ENCODE measurements around the gene TBX20.

Gene TBX20

GRCh38 chr7:35258868-35259522, 5.1 kb upstream of the TBX20 start:
- no peaks in the 10 kb centered on the region for H3K9me3 ChIP-seq (ENCODE audit: control insufficient read depth, low read length)
- H3K27ac ChIP-seq: no peak overlapping the region
- no peak overlapping the region for H3K9ac ChIP-seq
- no peaks in the 10 kb centered on the region for H3K79me2 ChIP-seq
- no peak overlapping the region for H2AFZ ChIP-seq
- H3K27me3 ChIP-seq (ENCODE audit: control insufficient read depth, insufficient read depth, low read length): peaks cover 12% of the 10 kb centered on the region
- H3K4me1 ChIP-seq: no peaks in the 10 kb centered on the region
- H3K36me3 ChIP-seq (ENCODE audit: control insufficient read depth, insufficient read depth, low read length): no peaks in the 10 kb centered on the region
- H3K4me3 ChIP-seq (ENCODE audit: low read depth, low read length): no peak overlapping the region
- no peak overlapping the region for H3K4me2 ChIP-seq (ENCODE audit: low read length)
- TF ChIP-seq CTCF (IDR thresholded peaks at IDR 0.05): no peak

- H3K9ac ChIP-seq: no peak overlapping the region
- no peak overlapping the region for H2AFZ ChIP-seq
- no peak overlapping the region for H3K4me2 ChIP-seq (ENCODE audit: low read length)
- H3K4me3 ChIP-seq (ENCODE audit: low read depth, low read length): no peak overlapping the region
- peaks cover 16% of the 10 kb centered on the region for H3K27me3 ChIP-seq (ENCODE audit: control insufficient read depth, insufficient read depth, low read length)
- H3K79me2 ChIP-seq: no peaks in the 10 kb centered on the region
- no peak for TF ChIP-seq CTCF (IDR thresholded peaks at IDR 0.05)
- no peak overlapping the region for H3K27ac ChIP-seq
- H3K36me3 ChIP-seq (ENCODE audit: control insufficient read depth, insufficient read depth, low read length): no peaks in the 10 kb centered on the region
- no peaks in the 10 kb centered on the region for H3K4me1 ChIP-seq
- H3K9me3 ChIP-seq (ENCODE audit: control insufficient read depth, low read length): no peaks in the 10 kb centered on the region
Measured at GRCh38 chr7:35258125-35258867, 4.4 kb upstream of the TBX20 start.

GRCh38 chr7:35257251-35258124, 3.6 kb upstream of the TBX20 start:
- Histone ChIP-seq H3K4me1 (no peaks in the 10 kb centered on the region), H3K9ac (no peak overlapping the region), H3K79me2 (no peaks in the 10 kb centered on the region), H3K27me3 (ENCODE audit: control insufficient read depth, insufficient read depth, low read length) (peaks cover 21% of the 10 kb centered on the region), H3K27ac (no peak overlapping the region), H2AFZ (no peak overlapping the region), H3K9me3 (ENCODE audit: control insufficient read depth, low read length) (no peaks in the 10 kb centered on the region), H3K36me3 (ENCODE audit: control insufficient read depth, insufficient read depth, low read length) (no peaks in the 10 kb centered on the region), H3K4me3 (ENCODE audit: low read depth, low read length) (no peak overlapping the region), H3K4me2 (ENCODE audit: low read length) (no peak overlapping the region)
- TF ChIP-seq CTCF (IDR thresholded peaks at IDR 0.05): no peak

- H3K27me3 ChIP-seq (ENCODE audit: control insufficient read depth, insufficient read depth, low read length): peaks cover 21% of the 10 kb centered on the region
- no peak overlapping the region for H3K4me3 ChIP-seq (ENCODE audit: low read depth, low read length)
- H3K4me1 ChIP-seq: no peaks in the 10 kb centered on the region
Measured at GRCh38 chr7:35256256-35257175, 2.6 kb upstream of the TBX20 start.

More at GRCh38 chr7:35256256-35257175, 2.6 kb upstream of the TBX20 start:
- H3K27ac ChIP-seq: no peak overlapping the region
- H2AFZ ChIP-seq: no peak overlapping the region
- H3K36me3 ChIP-seq (ENCODE audit: control insufficient read depth, insufficient read depth, low read length): no peaks in the 10 kb centered on the region
- no peak overlapping the region for H3K9ac ChIP-seq
- no peaks in the 10 kb centered on the region for H3K79me2 ChIP-seq
- no peaks in the 10 kb centered on the region for H3K9me3 ChIP-seq (ENCODE audit: control insufficient read depth, low read length)
- no peak overlapping the region for H3K4me2 ChIP-seq (ENCODE audit: low read length)
- TF ChIP-seq CTCF (IDR thresholded peaks at IDR 0.05): no peak

All from parathyroid adenoma (tissue), 2 donors.